Activated T-helper 1 cell treated with anti-CD3 and anti-CD28 coated beads, Interleukin-12 subunit alpha, Interleukin-12 subunit beta, Interleukin-2, Interleukin-4 antibody, amounts not matched to agents 30 ng/mL and 10 ng/mL and 1 ng/mL, durations not matched to agents 14 hours and 24 hours and 36 hours (primary cell): ENCODE data around the gene GPR142. TPM values are rescaled to one million over a fixed set of nuclear protein-coding genes. Genes with fewer than 3 reads are reported as not detected.

Experiments
- DNase-seq: peaks from one replicate; pipeline ENCODE4 v3.0.0; 2021; ENCODE audit warnings: low spot score
- H3K27ac Mint-ChIP-seq: one replicate; pipeline ENCODE4 v1.8.0; 2021; ENCODE audit warnings: mild to moderate bottlenecking, mixed read lengths
- H3K27me3 Mint-ChIP-seq: one replicate; pipeline ENCODE4 v1.8.0; 2022; ENCODE audit warnings: mild to moderate bottlenecking, moderate library complexity, mixed read lengths; ENCODE audit not compliant: insufficient read depth
- H3K36me3 Mint-ChIP-seq: one replicate; pipeline ENCODE4 v1.8.0; 2021; ENCODE audit warnings: low read depth, mixed read lengths
- H3K4me1 Mint-ChIP-seq: one replicate; pipeline ENCODE4 v1.8.0; 2021; ENCODE audit warnings: low read depth, mixed read lengths
- H3K4me3 Mint-ChIP-seq: one replicate; pipeline ENCODE4 v1.8.0; 2021; ENCODE audit warnings: mild to moderate bottlenecking, moderate library complexity, mixed read lengths
- H3K9me3 Mint-ChIP-seq: one replicate; pipeline ENCODE4 v1.8.0; 2021; ENCODE audit warnings: mixed read lengths
- intact Hi-C: fragments of 100-400 bp; cut with micrococcal nuclease; formaldehyde crosslinking; loops from one replicate; pipeline ENCODE4 v1.15.1; 2024
- total RNA-seq: library from RNA; stranded (reverse); gene quantifications from 2 replicates; pipeline ENCODE4 v1.2.3, GENCODE V29; 2022

GPR142 gene
- total RNA-seq, 1 donor from 2014 or later: not detected

- H3K9me3 Mint-ChIP-seq: no peaks in the 10 kb centered on the region
- intact Hi-C loops: no loop called here
- DNase-seq: no peak
- peaks cover 19% of the 10 kb centered on the region for H3K27me3 Mint-ChIP-seq
- peaks cover 4% of the 10 kb centered on the region for H3K4me1 Mint-ChIP-seq
- no peak overlapping the region for H3K27ac Mint-ChIP-seq
- no peak overlapping the region for H3K4me3 Mint-ChIP-seq
- H3K36me3 Mint-ChIP-seq: no peaks in the 10 kb centered on the region
Observed at GRCh38 chr17:74362069-74362405, 5.3 kb upstream of the GPR142 start.

GRCh38 chr17:74362810-74363498 is 4.4 kb upstream of the GPR142 start:
- no peaks in the 10 kb centered on the region for H3K9me3 Mint-ChIP-seq
- H3K36me3 Mint-ChIP-seq: no peaks in the 10 kb centered on the region
- intact Hi-C loops: no loop called here
- peaks cover 17% of the 10 kb centered on the region for H3K27me3 Mint-ChIP-seq
- DNase-seq: no peak
- H3K4me1 Mint-ChIP-seq: peaks cover 1% of the 10 kb centered on the region
- no peak overlapping the region for H3K27ac Mint-ChIP-seq
- H3K4me3 Mint-ChIP-seq: no peak overlapping the region

GRCh38 chr17:74368341-74369081 is 1.2 kb downstream of the GPR142 start:
- H3K27me3 Mint-ChIP-seq: peaks cover 9% of the 10 kb centered on the region
- intact Hi-C loops: loop anchor here (1.0 to 5.0 kb wide), 6 partner anchors 11 to 234 kb away; no protein-coding TSS in a partner anchor
- no peaks in the 10 kb centered on the region for H3K36me3 Mint-ChIP-seq
- H3K4me3 Mint-ChIP-seq: no peak overlapping the region
- no peaks in the 10 kb centered on the region for H3K9me3 Mint-ChIP-seq
- DNase-seq: peak; percentile 51
- H3K27ac Mint-ChIP-seq: no peak overlapping the region
- peaks cover 18% of the 10 kb centered on the region for H3K4me1 Mint-ChIP-seq

GRCh38 chr17:74369221-74369620 is 1.9 kb downstream of the GPR142 start:
- Mint-ChIP-seq H3K36me3 (no peaks in the 10 kb centered on the region), H3K27me3 (peaks cover 9% of the 10 kb centered on the region), H3K4me3 (peak overlapping the region; percentile 54), H3K4me1 (peaks cover 18% of the 10 kb centered on the region), H3K9me3 (no peaks in the 10 kb centered on the region), H3K27ac (peak overlapping the region; percentile 16)
- DNase-seq: peak; percentile 35
- intact Hi-C loops: loop anchor here (5.0 kb wide), 2 partner anchors 67 to 233 kb away; no protein-coding TSS in a partner anchor

- peaks cover 8% of the 10 kb centered on the region for H3K27me3 Mint-ChIP-seq
- no peaks in the 10 kb centered on the region for H3K9me3 Mint-ChIP-seq
- peaks cover 18% of the 10 kb centered on the region for H3K4me1 Mint-ChIP-seq
- intact Hi-C loops: loop anchor here (5.0 kb wide), 2 partner anchors 68 to 232 kb away; no protein-coding TSS in a partner anchor
- no peaks in the 10 kb centered on the region for H3K36me3 Mint-ChIP-seq
- H3K27ac Mint-ChIP-seq: peak overlapping the region; percentile 16
- DNase-seq: no peak
- no peak overlapping the region for H3K4me3 Mint-ChIP-seq
Observed at GRCh38 chr17:74369665-74370490, 2.6 kb downstream of the GPR142 start.

- peaks cover 18% of the 10 kb centered on the region for H3K4me1 Mint-ChIP-seq
- H3K9me3 Mint-ChIP-seq: no peaks in the 10 kb centered on the region
- intact Hi-C loops: no loop called here
- no peak overlapping the region for H3K4me3 Mint-ChIP-seq
- H3K27me3 Mint-ChIP-seq: peaks cover 8% of the 10 kb centered on the region
- H3K36me3 Mint-ChIP-seq: no peaks in the 10 kb centered on the region
- no peak overlapping the region for H3K27ac Mint-ChIP-seq
- no peak for DNase-seq
Observed at GRCh38 chr17:74371653-74372147, 4.4 kb downstream of the GPR142 start.

GRCh38 chr17:74372426-74372825 is 5.1 kb downstream of the GPR142 start:
- H3K9me3 Mint-ChIP-seq: no peaks in the 10 kb centered on the region
- intact Hi-C loops: no loop called here
- peaks cover 8% of the 10 kb centered on the region for H3K27me3 Mint-ChIP-seq
- H3K27ac Mint-ChIP-seq: no peak overlapping the region
- no peak overlapping the region for H3K4me3 Mint-ChIP-seq
- no peaks in the 10 kb centered on the region for H3K36me3 Mint-ChIP-seq
- no peak for DNase-seq
- H3K4me1 Mint-ChIP-seq: peaks cover 18% of the 10 kb centered on the region

GRCh38 chr17:74373838-74374606 is 6.7 kb downstream of the GPR142 start:
- Mint-ChIP-seq H3K36me3 (no peaks in the 10 kb centered on the region), H3K4me1 (peaks cover 7% of the 10 kb centered on the region), H3K27ac (no peak overlapping the region), H3K27me3 (peaks cover 5% of the 10 kb centered on the region), H3K9me3 (no peaks in the 10 kb centered on the region), H3K4me3 (no peak overlapping the region)
- DNase-seq: no peak
- intact Hi-C loops: no loop called here

- no peaks in the 10 kb centered on the region for H3K9me3 Mint-ChIP-seq
- no peak overlapping the region for H3K4me3 Mint-ChIP-seq
- no peaks in the 10 kb centered on the region for H3K4me1 Mint-ChIP-seq
- intact Hi-C loops: no loop called here
- no peaks in the 10 kb centered on the region for H3K27me3 Mint-ChIP-seq
- no peak overlapping the region for H3K27ac Mint-ChIP-seq
- DNase-seq: no peak
- no peaks in the 10 kb centered on the region for H3K36me3 Mint-ChIP-seq
Observed at GRCh38 chr17:74374858-74375257, 7.6 kb downstream of the GPR142 start.

- no peaks in the 10 kb centered on the region for H3K36me3 Mint-ChIP-seq
- no peaks in the 10 kb centered on the region for H3K4me1 Mint-ChIP-seq
- intact Hi-C loops: loop anchor here (1.0 kb wide), 5 partner anchors 11 to 267 kb away; no protein-coding TSS in a partner anchor
- H3K27ac Mint-ChIP-seq: no peak overlapping the region
- no peaks in the 10 kb centered on the region for H3K9me3 Mint-ChIP-seq
- H3K27me3 Mint-ChIP-seq: peaks cover 7% of the 10 kb centered on the region
- DNase-seq: peak; percentile 83
- no peak overlapping the region for H3K4me3 Mint-ChIP-seq
Observed at GRCh38 chr17:74379495-74380085, 12.3 kb downstream of the GPR142 start.

- Mint-ChIP-seq H3K36me3 (no peaks in the 10 kb centered on the region), H3K27me3 (peaks cover 7% of the 10 kb centered on the region), H3K9me3 (no peaks in the 10 kb centered on the region), H3K4me1 (no peaks in the 10 kb centered on the region), H3K27ac (no peak overlapping the region), H3K4me3 (no peak overlapping the region)
- DNase-seq: no peak
- intact Hi-C loops: no loop called here
Observed at GRCh38 chr17:74380086-74380958, 13.0 kb downstream of the GPR142 start.
